Spleen (tissue), 11 donors: Measurements from ENCODE around the gene ELFN2. TPM values are rescaled to one million over a fixed set of nuclear protein-coding genes. Genes with fewer than 3 reads are reported as not detected.

Source experiments
- DNase-seq: peaks from one replicate; pipeline ENCODE4 v3.0.0-alpha.2; 2020
- H3K27ac ChIP-seq, 8 donors: fragments of 200-600 bp; sonication (generic) in 7 of 8; 1 replicate in 4 of 8; 2 replicates in 4 of 8; pipeline versions ENCODE4 v1.5.0 to v1.8.0; 2016 to 2021; ENCODE audit warnings: inconsistent platforms in 4 of 8, mild to moderate bottlenecking in 4 of 8, moderate library complexity in 1 of 8
- H3K27me3 ChIP-seq, 7 donors: fragments of 200-600 bp; sonication (generic) in 6 of 7; replicated peaks in 1 of 7; 1 replicate in 4 of 7; 2 replicates in 3 of 7; pipeline versions ENCODE4 v1.5.0 to v1.8.0; 2016 to 2021; ENCODE audit warnings: inconsistent platforms in 3 of 7, mild to moderate bottlenecking in 1 of 7
- H3K36me3 ChIP-seq, 6 donors: fragments of 200-600 bp; sonication (generic) in 5 of 6; 1 replicate in 4 of 6; 2 replicates in 2 of 6; pipeline versions ENCODE4 v1.5.0 to v1.8.0; 2016 to 2021; ENCODE audit warnings: inconsistent platforms in 2 of 6
- H3K4me1 ChIP-seq, 6 donors: fragments of 200-600 bp; sonication (generic) in 5 of 6; 1 replicate in 3 of 6; 2 replicates in 3 of 6; pipeline versions ENCODE4 v1.5.0 to v1.8.0; 2016 to 2021; ENCODE audit warnings: inconsistent platforms in 3 of 6
- H3K4me3 ChIP-seq, 8 donors: fragments of 200-600 bp; sonication (generic) in 7 of 8; 1 replicate in 4 of 8; 2 replicates in 4 of 8; pipeline versions ENCODE4 v1.5.0 to v1.8.0; 2016 to 2021; ENCODE audit warnings: inconsistent platforms in 4 of 8, mild to moderate bottlenecking in 4 of 8, moderate library complexity in 2 of 8
- H3K9me3 ChIP-seq, 8 donors: fragments of 200-600 bp; sonication (generic) in 7 of 8; 1 replicate in 4 of 8; 2 replicates in 4 of 8; pipeline versions ENCODE4 v1.5.0 to v1.8.0; 2016 to 2021; ENCODE audit warnings: inconsistent platforms in 4 of 8
- CTCF ChIP-seq, 11 experiments: fragments of 200-600 bp in 7 of 11; fragments of 450-650 bp in 4 of 11; sonication (generic) in 4 of 11; IDR thresholded peaks in 8 of 11; conservative IDR thresholded peaks in 3 of 11; 1 replicate in 7 of 11; 2 replicates in 4 of 11; pipeline versions ENCODE4 v1.4.0 to v1.8.0; 2016 to 2021; ENCODE audit warnings: antibody characterized with exemption in 11 of 11, inconsistent platforms in 4 of 11, mild to moderate bottlenecking in 1 of 11
- POLR2A ChIP-seq, 3 donors: fragments of 450-650 bp; IDR thresholded peaks; one replicate each; pipeline ENCODE4 v1.5.1; 2017; ENCODE audit warnings: antibody characterized with exemption in 3 of 3, mild to moderate bottlenecking in 1 of 3
- POLR2AphosphoS5 ChIP-seq, 3 donors: sonication (generic); formaldehyde crosslinking; IDR thresholded peaks; one replicate each; pipeline ENCODE4 v1.5.1; 2017; ENCODE audit warnings: antibody characterized with exemption in 3 of 3
- WGBS, 5 donors: extraction: QIAGEN DNeasy Blood & Tissue Kit in 3 of 5; methylation state at CpG; one replicate each; pipeline versions ENCODE4 v1.1.5 to v1.1.7; 2013 to 2018; 5-methylcytosine and 5-hydroxymethylcytosine counted together
- intact Hi-C: fragments of 100-400 bp; cut with DNase I; formaldehyde crosslinking; loops from one replicate; pipeline ENCODE4 v1.15.0; 2023; ENCODE audit warnings: low total_unique reads
- polyA plus RNA-seq, 3 donors: library from polyadenylated mRNA; stranded (reverse); fragments of 200-250 nt; gene quantifications; one replicate each; pipeline ENCODE4 v1.2.1, GENCODE V29; 2013
- total RNA-seq, 7 donors: library from RNA; depleted of rRNA in 3 of 7; stranded (reverse); fragments of >200 nt in 3 of 7; fragmentation: NEBNext Ultra II Directional in 4 of 7; extraction: Animal tissue kit (Norgen Biotek cat#: 25700) in 4 of 7; gene quantifications; one replicate each; pipeline versions ENCODE4 v1.1.0 to v1.2.1, GENCODE V29; 2016 to 2021
- donor health status: healthy with polysubstance abuse.
- donor health status: DM: no; HTN: no; CAD: no; lungs with moderate emphysema.
- donor health status: DM: no; HTN: no; CAD: no.
- donor health status: Bipolar disorder and iron deficiency.
- donor health status: healthy.
- donor health status: DM: no; HTN: no; CAD: no.
- donor health status: DM: yes; HTN: yes; CAD: no.

The ELFN2 gene
- total and polyA plus RNA-seq, 10 donors: 0.02 to 0.19 (median 0.07) TPM; not detected in 1

GRCh38 chr22:37427711-37428635 is 694 bp upstream of the ELFN2 start:
- peaks cover 6 to 97% (median 61%) of the 10 kb centered on the region in 7 donors for H3K27me3 ChIP-seq

GRCh38 chr22:37426706-37427134 is 559 bp downstream of the ELFN2 start:
- no peak overlapping the region for H3K27ac ChIP-seq
- WGBS, 5 donors: 3 to 5% (median 4%) methylated on average over 6 to 24 of the region's 24 CpGs

More at GRCh38 chr22:37427711-37428635, 694 bp upstream of the ELFN2 start:
- no peak overlapping the region for H3K27ac ChIP-seq
- peaks cover 0 to 5% (median 0%) of the 10 kb centered on the region in 8 donors for H3K9me3 ChIP-seq
- no peak for DNase-seq
- H3K36me3 ChIP-seq: no peaks in the 10 kb centered on the region
- H3K4me3 ChIP-seq: peak overlapping the region in 5 of 8 donors; percentile 30 to 65 (median 38)
- H3K4me1 ChIP-seq: peaks cover 2 to 36% (median 17%) of the 10 kb centered on the region in 6 donors
- peak in 1 of 11 experiments; percentile 10 for TF ChIP-seq CTCF (IDR thresholded peaks at IDR 0.05 in 8 of 11, conservative IDR thresholded peaks at IDR 0.05 in 3 of 11)
- TF ChIP-seq POLR2AphosphoS5 (IDR thresholded peaks at IDR 0.05): no peak
- intact Hi-C loops: loop anchor here (10.0 kb wide), 2 partner anchors 93 to 163 kb away; no protein-coding TSS in a partner anchor
- 19 to 36% (median 21%) methylated on average over 29 to 59 of the region's 59 CpGs for WGBS, 5 donors

GRCh38 chr22:37425800-37426705 is 1.2 kb downstream of the ELFN2 start:
- no peaks in the 10 kb centered on the region for H3K36me3 ChIP-seq
- no peak for TF ChIP-seq POLR2A (IDR thresholded peaks at IDR 0.05)
- no peak for TF ChIP-seq CTCF (IDR thresholded peaks at IDR 0.05 in 8 of 11, conservative IDR thresholded peaks at IDR 0.05 in 3 of 11)
- TF ChIP-seq POLR2AphosphoS5 (IDR thresholded peaks at IDR 0.05): no peak
- H3K27ac ChIP-seq: no peak overlapping the region
- H3K4me1 ChIP-seq: peaks cover 2 to 36% (median 17%) of the 10 kb centered on the region in 6 donors
- no peaks in the 10 kb centered on the region for H3K9me3 ChIP-seq
- DNase-seq: no peak
- intact Hi-C loops: loop anchor here (10.0 kb wide), 2 partner anchors 91 to 161 kb away; no protein-coding TSS in a partner anchor
- WGBS, 5 donors: 30 to 40% (median 35%) methylated on average over 34 to 43 of the region's 43 CpGs
- H3K27me3 ChIP-seq: peaks cover 6 to 94% (median 60%) of the 10 kb centered on the region in 7 donors
- no peak overlapping the region for H3K4me3 ChIP-seq

More at GRCh38 chr22:37426706-37427134, 559 bp downstream of the ELFN2 start:
- Histone ChIP-seq H3K9me3 (no peaks in the 10 kb centered on the region), H3K4me1 (peaks cover 2 to 36% (median 17%) of the 10 kb centered on the region in 6 donors), H3K36me3 (no peaks in the 10 kb centered on the region), H3K4me3 (peak overlapping the region in 7 of 8 donors; percentile 1 to 65 (median 33)), H3K27me3 (peaks cover 6 to 94% (median 54%) of the 10 kb centered on the region in 7 donors)
- no peak for TF ChIP-seq POLR2A (IDR thresholded peaks at IDR 0.05)
- TF ChIP-seq POLR2AphosphoS5 (IDR thresholded peaks at IDR 0.05): no peak
- TF ChIP-seq CTCF (IDR thresholded peaks at IDR 0.05 in 8 of 11, conservative IDR thresholded peaks at IDR 0.05 in 3 of 11): no peak
- DNase-seq: no peak
- intact Hi-C loops: loop anchor here (10.0 kb wide), 2 partner anchors 92 to 162 kb away; no protein-coding TSS in a partner anchor
